Peyer's patch (tissue), 4 donors: ENCODE results near the gene FANCI. TPM values are rescaled to one million over a fixed set of nuclear protein-coding genes. Genes with fewer than 3 reads are reported as not detected.

Source experiments
- DNase-seq, 3 donors: peaks; one replicate each; pipeline ENCODE4 v3.0.0-alpha.2; 2017 to 2019
- H3K27ac ChIP-seq, 4 donors: fragments of 200-600 bp; sonication (generic); one replicate each; pipeline ENCODE4 v1.5.1; 2016 to 2019
- H3K27me3 ChIP-seq, 2 donors: fragments of 200-600 bp; sonication (generic); one replicate each; pipeline ENCODE4 v1.5.1; 2019
- H3K36me3 ChIP-seq, 3 donors: fragments of 200-600 bp; sonication (generic); one replicate each; pipeline ENCODE4 v1.5.1; 2016 to 2019
- H3K4me1 ChIP-seq, 4 donors: fragments of 200-600 bp; sonication (generic); one replicate each; pipeline ENCODE4 v1.5.1; 2016 to 2019
- H3K4me3 ChIP-seq, 4 donors: fragments of 200-600 bp; sonication (generic); 1 replicate in 3 of 4; 2 replicates in 1 of 4; pipeline ENCODE4 v1.5.1; 2016 to 2019; ENCODE audit warnings: mild to moderate bottlenecking in 1 of 4
- H3K9me3 ChIP-seq, 4 donors: fragments of 200-600 bp; sonication (generic); one replicate each; pipeline ENCODE4 v1.5.1; 2016 to 2019; ENCODE audit warnings: mild to moderate bottlenecking in 1 of 4
- CTCF ChIP-seq, 6 experiments: fragments of 450-650 bp in 4 of 6; fragments of 200-600 bp in 2 of 6; sonication (generic) in 1 of 6; IDR thresholded peaks; one replicate each; pipeline ENCODE4 v1.5.1; 2017 to 2019; ENCODE audit warnings: antibody characterized with exemption in 6 of 6, mild to moderate bottlenecking in 3 of 6, moderate library complexity in 1 of 6
- POLR2A ChIP-seq, 2 donors: fragments of 450-650 bp; IDR thresholded peaks; one replicate each; pipeline ENCODE4 v1.5.1; 2017; ENCODE audit warnings: antibody characterized with exemption in 2 of 2, mild to moderate bottlenecking in 2 of 2, moderate library complexity in 2 of 2
- total RNA-seq, 4 donors: library from RNA; depleted of rRNA; stranded (reverse); fragments of >200 nt; gene quantifications; one replicate each; pipeline ENCODE4 v1.1.0, GENCODE V29; 2016

The FANCI gene
- total RNA-seq, 4 donors from 2014 or later, result 5.6 to 75.9 (median 10.8) TPM

GRCh38 chr15:89322822-89323221, 79.0 kb downstream of the FANCI start:
- Histone ChIP-seq H3K4me1 (peaks cover 0 to 8% (median 0%) of the 10 kb centered on the region in 4 donors), H3K9me3 (no peaks in the 10 kb centered on the region), H3K36me3 (peaks cover 0 to 97% (median 5%) of the 10 kb centered on the region in 3 donors), H3K4me3 (no peak overlapping the region), H3K27ac (no peak overlapping the region), H3K27me3 (no peaks in the 10 kb centered on the region)
- no peak for TF ChIP-seq CTCF (IDR thresholded peaks at IDR 0.05)
- no peak for TF ChIP-seq POLR2A (IDR thresholded peaks at IDR 0.05)
- DNase-seq, result no peak

DNA sequence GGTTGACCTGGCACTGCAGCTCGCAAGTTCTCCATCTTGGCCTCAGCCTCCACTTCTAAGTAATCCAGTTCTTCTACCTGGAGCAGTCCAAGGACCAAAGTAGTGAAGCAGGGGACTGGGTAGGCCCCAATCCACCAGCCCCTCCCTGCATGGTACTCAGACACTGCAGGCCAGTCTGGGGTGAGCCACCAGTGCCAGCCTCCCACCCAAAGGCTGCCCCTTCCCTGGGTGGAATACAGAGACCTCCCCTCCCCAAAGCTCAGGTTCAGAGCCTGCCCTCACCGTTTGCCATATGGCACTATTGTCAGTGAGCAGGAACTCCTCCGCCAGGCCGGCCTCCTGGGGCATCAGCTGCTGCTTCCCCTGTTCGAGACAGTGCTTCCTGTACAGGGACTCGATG, 80.0 kb downstream of the FANCI start:
- Histone ChIP-seq H3K27ac (no peak overlapping the region), H3K4me3 (no peak overlapping the region), H3K36me3 (peaks cover 0 to 97% (median 5%) of the 10 kb centered on the region in 3 donors), H3K27me3 (no peaks in the 10 kb centered on the region), H3K4me1 (peaks cover 0 to 13% (median 0%) of the 10 kb centered on the region in 4 donors), H3K9me3 (no peaks in the 10 kb centered on the region)
- peak in 1 of 3 donors; percentile 37 for DNase-seq
- TF ChIP-seq CTCF (IDR thresholded peaks at IDR 0.05), result no peak

DNA sequence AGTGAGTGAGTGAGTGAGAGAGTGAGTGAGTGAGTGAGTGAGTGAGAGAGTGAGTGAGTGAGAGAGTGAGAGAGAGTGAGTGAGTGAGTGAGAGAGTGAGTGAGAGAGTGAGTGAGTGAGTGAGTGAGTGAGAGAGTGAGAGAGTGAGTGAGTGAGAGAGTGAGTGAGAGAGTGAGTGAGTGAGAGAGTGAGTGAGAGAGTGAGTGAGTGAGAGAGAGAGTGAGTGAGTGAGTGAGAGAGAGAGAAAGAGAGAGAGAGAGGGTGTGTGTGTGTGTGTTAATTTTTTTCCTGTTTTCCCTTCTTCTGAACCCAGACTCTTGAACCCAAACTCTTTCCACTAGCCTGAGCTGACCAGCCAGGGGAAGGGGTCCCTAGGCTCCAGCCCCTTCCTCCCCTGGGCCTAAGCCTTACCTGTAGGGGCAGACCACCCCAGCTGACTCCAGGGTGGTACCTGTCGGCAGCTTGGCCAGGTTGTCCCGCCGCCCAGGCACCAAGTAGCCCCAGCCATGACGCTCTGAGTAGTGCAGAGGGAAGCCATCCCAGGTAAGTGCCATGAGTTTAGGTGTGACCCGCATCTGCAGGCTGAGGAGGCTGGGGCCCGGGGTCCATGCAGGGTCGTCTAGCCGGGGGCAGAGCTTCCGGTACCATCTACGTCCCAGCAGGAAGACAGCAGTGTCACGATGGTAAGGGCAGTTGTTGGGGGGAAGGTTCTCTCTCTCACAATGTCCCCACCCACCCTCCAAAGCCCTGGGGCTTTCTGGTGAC, 81.4 kb downstream of the FANCI start:
- no peak for DNase-seq
- Histone ChIP-seq H3K4me3 (no peak overlapping the region), H3K27ac (no peak overlapping the region), H3K4me1 (peaks cover 0 to 25% (median 4%) of the 10 kb centered on the region in 4 donors), H3K9me3 (no peaks in the 10 kb centered on the region), H3K36me3 (peaks cover 0 to 97% (median 5%) of the 10 kb centered on the region in 3 donors), H3K27me3 (no peaks in the 10 kb centered on the region)
- TF ChIP-seq POLR2A (IDR thresholded peaks at IDR 0.05) (no peak), CTCF (IDR thresholded peaks at IDR 0.05) (no peak)

- peaks cover 0 to 96% (median 5%) of the 10 kb centered on the region in 3 donors for H3K36me3 ChIP-seq
- H3K27ac ChIP-seq, result no peak overlapping the region
- no peak overlapping the region for H3K4me3 ChIP-seq
These were observed 82.5 kb downstream of the FANCI start for GRCh38 chr15:89326316-89326715.

GRCh38 chr15:89327113-89327512, 83.3 kb downstream of the FANCI start:
- DNase-seq, result no peak
- H3K36me3 ChIP-seq, result peaks cover 0 to 95% (median 5%) of the 10 kb centered on the region in 3 donors
- no peak overlapping the region for H3K4me3 ChIP-seq
- no peak for TF ChIP-seq CTCF (IDR thresholded peaks at IDR 0.05)
- TF ChIP-seq POLR2A (IDR thresholded peaks at IDR 0.05), result no peak
- H3K4me1 ChIP-seq, result peaks cover 0 to 38% (median 17%) of the 10 kb centered on the region in 4 donors
- no peak overlapping the region for H3K27ac ChIP-seq
- no peaks in the 10 kb centered on the region for H3K9me3 ChIP-seq
- H3K27me3 ChIP-seq, result no peaks in the 10 kb centered on the region

More at GRCh38 chr15:89326316-89326715, 82.5 kb downstream of the FANCI start:
- no peak for DNase-seq
- TF ChIP-seq POLR2A (IDR thresholded peaks at IDR 0.05), result no peak
- TF ChIP-seq CTCF (IDR thresholded peaks at IDR 0.05), result no peak
- peaks cover 0 to 36% (median 11%) of the 10 kb centered on the region in 4 donors for H3K4me1 ChIP-seq
- H3K9me3 ChIP-seq, result no peaks in the 10 kb centered on the region
- no peaks in the 10 kb centered on the region for H3K27me3 ChIP-seq
